AG04450 (cell line): Measurements from ENCODE around the gene CCDC83. TPM values are rescaled to one million over a fixed set of nuclear protein-coding genes. Genes with fewer than 3 reads are reported as not detected.

Source experiments
- CTCF ChIA-PET: fragments of 300-600, 350-600 bp; formaldehyde crosslinking; extraction: SDS; loops from one replicate; lab custom pipeline; 2022; ENCODE audit warnings: antibody characterized with exemption, inconsistent platforms; lab: Charles Lee
- POLR2A ChIA-PET: fragments of 350-600 bp; formaldehyde crosslinking; extraction: SDS; loops from one replicate; lab custom pipeline; 2021; ENCODE audit warnings: antibody characterized with exemption, inconsistent platforms; lab: Yijun Ruan, JAX
- DNase-seq: peaks from one replicate; pipeline ENCODE4 v3.0.0-alpha.2; 2011; ENCODE audit warnings: low read depth, low spot score
- H3K27ac ChIP-seq: one replicate; pipeline ENCODE4 v1.5.1; 2012; ENCODE audit warnings: low read depth, low read length, control low read depth
- H3K27me3 ChIP-seq: one replicate; pipeline ENCODE4 v1.6.0; 2012; ENCODE audit warnings: low read length; ENCODE audit not compliant: control insufficient read depth, insufficient read depth
- H3K4me3 ChIP-seq: 2 replicates; pipeline ENCODE4 v1.5.1; 2011; ENCODE audit warnings: mild to moderate bottlenecking, low read depth, low read length, control low read depth
- H3K9me3 ChIP-seq: 2 replicates; pipeline ENCODE4 v1.5.1; 2012; ENCODE audit warnings: low read length; ENCODE audit not compliant: control insufficient read depth, insufficient read depth
- CTCF ChIP-seq: IDR thresholded peaks from 2 replicates; pipeline ENCODE4 v1.5.1; 2011; ENCODE audit warnings: low read depth, low read length, control low read depth, inconsistent platforms
- polyA plus RNA-seq: library from polyadenylated mRNA; depleted of rRNA; stranded (reverse); fragments of >200 nt; gene quantifications from 2 replicates; pipeline ENCODE4 v1.2.3, GENCODE V29; 2011

The CCDC83 gene
- polyA plus RNA-seq, 1 experiment = not detected

GRCh38 chr11:85941380-85941973 lies 86.3 kb downstream of the CCDC83 start:
- Histone ChIP-seq H3K4me3 (no peak overlapping the region), H3K27me3 (no peaks in the 10 kb centered on the region), H3K9me3 (no peaks in the 10 kb centered on the region), H3K27ac (no peak overlapping the region)
- peak; percentile 74 for TF ChIP-seq CTCF
- ChIA-PET POLR2A (no interaction called here), CTCF (interaction anchor here (0.5 to 1.0 kb wide), 5 partner anchors 86 to 350 kb away, joined by 3 to 5 read pairs (median 4); partner anchors contain the start of gene CCDC83)
- DNase-seq = peak; percentile 53

- DNase-seq = no peak
- H3K4me3 ChIP-seq = no peak overlapping the region
- ChIA-PET CTCF (interaction anchor here (1.5 kb wide), 1 partner anchor 90 kb away, joined by 3 read pairs; the partner anchor contains the start of gene CCDC83), POLR2A (no interaction called here)
- H3K9me3 ChIP-seq = no peaks in the 10 kb centered on the region
- H3K27me3 ChIP-seq = no peaks in the 10 kb centered on the region
- no peak for TF ChIP-seq CTCF
- no peak overlapping the region for H3K27ac ChIP-seq
Measured at GRCh38 chr11:85945296-85945695, 90.1 kb downstream of the CCDC83 start.

GRCh38 chr11:85945788-85946187 lies 90.6 kb downstream of the CCDC83 start:
- no peak for TF ChIP-seq CTCF
- no peak for DNase-seq
- Histone ChIP-seq H3K9me3 (no peaks in the 10 kb centered on the region), H3K4me3 (no peak overlapping the region), H3K27ac (no peak overlapping the region), H3K27me3 (no peaks in the 10 kb centered on the region)
- ChIA-PET POLR2A (interaction anchor here (1.1 kb wide), 1 partner anchor 21 kb away, joined by 3 read pairs; no protein-coding TSS in a partner anchor), CTCF (interaction anchor here (0.9 to 1.5 kb wide), 4 partner anchors 23 to 346 kb away, joined by 3 to 10 read pairs (median 3); partner anchors contain the start of gene CCDC83)

- Histone ChIP-seq H3K27me3 (no peaks in the 10 kb centered on the region), H3K4me3 (no peak overlapping the region), H3K9me3 (no peaks in the 10 kb centered on the region), H3K27ac (no peak overlapping the region)
- ChIA-PET POLR2A (interaction anchor here (1.1 kb wide), 1 partner anchor 21 kb away, joined by 3 read pairs; no protein-coding TSS in a partner anchor), CTCF (interaction anchor here (0.9 to 1.5 kb wide), 5 partner anchors 23 to 346 kb away, joined by 3 to 10 read pairs (median 3); partner anchors contain the start of gene CCDC83)
- no peak for DNase-seq
- TF ChIP-seq CTCF = no peak
Measured at GRCh38 chr11:85946221-85946620, 91.0 kb downstream of the CCDC83 start.
